Dermis microvascular lymphatic vessel endothelial cell (primary cell): ENCODE results near the gene IL4R. TPM values are rescaled to one million over a fixed set of nuclear protein-coding genes. Genes with fewer than 3 reads are reported as not detected.
"Not testable (repeated sequence)": the region's sequence is repeated elsewhere in the genome, so short reads cannot be mapped to it uniquely, and the experiment has no call there.

ENCODE experiments used
- DNase-seq, 2 donors: peaks; one replicate each; pipeline versions ENCODE4 v3.0.0 to v3.0.0-alpha.2; 2010; ENCODE audit warnings: low read depth in 2 of 2
- total RNA-seq: library from RNA; depleted of rRNA; stranded (reverse); fragments of >200 nt; gene quantifications from 2 replicates; pipeline ENCODE4 v1.2.1, GENCODE V29; 2014

IL4R gene
- total RNA-seq, 1 donor from 2014 or later: 14.5 TPM

DNA sequence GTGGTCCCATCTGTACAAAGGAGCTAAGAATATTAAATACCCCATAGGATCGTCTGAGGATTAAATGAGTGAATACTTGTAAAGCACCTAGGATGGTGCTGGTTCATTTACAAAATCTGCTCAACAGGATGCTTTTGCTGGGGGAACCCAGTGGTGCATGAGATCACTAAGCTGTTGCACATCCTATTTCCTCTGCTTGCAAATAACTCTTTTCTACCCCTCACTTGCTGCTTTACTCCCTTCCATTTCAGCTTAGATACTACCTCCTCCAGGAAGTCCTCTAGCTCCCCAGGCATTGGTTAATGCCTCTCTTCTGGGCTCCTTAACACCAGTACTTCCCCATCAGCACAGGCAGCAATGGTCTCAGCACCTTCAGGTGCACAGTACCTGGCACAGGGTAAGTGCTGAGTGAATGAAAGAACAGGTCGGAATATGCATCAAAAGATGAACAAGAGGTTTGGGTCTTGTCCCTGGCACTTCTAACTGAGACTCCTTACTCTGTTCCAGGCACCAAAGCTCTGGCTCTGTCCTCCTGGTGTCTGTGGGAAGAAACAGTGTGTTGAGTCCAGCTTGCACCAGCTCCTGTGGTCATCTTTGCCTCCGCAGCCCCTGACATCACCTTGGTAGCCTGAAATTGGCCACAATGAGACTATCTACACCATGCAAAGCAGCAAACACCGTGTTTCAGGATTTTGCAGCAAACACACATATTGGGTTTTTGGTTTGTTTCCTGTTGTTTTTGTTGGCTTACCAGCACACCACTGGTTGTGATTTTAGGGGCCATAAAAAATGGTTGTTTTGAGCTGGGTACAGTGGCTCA, 64.1 kb downstream of the IL4R start:
- DNase-seq: no peak

DNA sequence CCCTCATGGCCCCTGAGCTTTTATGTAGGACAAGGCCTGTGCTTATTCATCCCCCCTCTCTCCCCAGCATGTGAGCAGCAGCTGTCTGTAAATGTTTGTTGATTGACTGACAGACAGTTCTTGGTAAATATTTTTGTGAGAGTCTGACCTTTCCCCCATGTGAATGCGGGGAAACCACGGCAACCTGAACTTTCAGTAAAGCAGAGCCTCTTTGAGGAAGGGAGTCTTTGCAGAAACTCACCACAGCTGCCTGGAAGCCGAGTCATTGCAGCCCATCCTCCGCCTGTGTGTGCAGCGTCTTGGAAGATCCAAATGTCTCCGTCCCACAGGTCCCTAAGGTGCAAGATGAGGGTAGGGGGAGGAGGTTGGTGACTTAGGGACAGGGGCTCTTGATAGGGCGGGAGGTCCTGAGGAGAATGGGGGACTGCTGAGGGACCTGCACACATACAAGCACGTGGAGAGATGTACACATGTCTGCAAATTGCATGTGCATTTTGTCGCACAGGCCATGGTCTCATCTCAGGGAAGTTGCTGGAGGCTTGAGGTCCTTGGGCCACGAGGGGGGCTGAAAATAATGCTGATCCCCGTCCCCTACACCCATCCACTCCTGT, 65.2 kb downstream of the IL4R start:
- no peak for DNase-seq

DNA sequence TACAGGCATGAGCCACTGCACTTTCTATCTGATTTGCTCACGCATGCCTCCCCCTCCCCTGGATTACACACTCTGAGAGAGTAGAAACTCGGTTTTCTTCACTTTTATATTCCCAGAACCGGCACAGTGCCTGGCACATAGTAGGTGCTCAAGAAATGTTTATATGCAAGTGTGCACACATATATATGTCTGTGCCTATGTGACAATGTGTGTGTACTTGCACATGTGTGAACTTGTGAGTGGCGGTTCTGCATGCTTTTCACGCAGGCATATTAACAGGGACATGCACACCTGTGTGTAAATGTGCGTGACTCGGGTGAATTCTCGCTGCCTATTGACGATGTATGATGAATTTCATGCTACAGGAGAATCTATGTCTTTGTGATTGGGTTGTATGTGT, 66.1 kb downstream of the IL4R start:
- no peak for DNase-seq

DNA sequence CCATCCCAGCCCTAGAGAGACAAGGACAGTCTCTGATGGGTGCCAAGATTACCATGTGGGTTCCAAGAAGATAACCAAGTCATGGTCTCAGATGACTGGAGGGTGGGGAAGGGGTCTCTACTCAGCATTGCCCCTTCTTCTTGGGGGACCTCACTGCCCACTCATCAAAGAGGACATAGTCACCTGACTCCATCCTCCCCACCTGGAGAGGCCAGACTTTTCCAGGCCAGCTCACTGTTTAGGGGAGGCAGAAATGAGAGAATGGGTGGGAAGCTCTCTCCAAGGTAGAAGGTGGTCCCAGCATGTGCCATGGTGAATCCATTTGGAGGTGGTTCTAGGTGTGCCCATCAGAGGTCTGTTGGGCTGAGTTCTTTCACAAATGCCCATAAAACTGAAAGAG, 67.5 kb downstream of the IL4R start:
- no peak for DNase-seq

DNA sequence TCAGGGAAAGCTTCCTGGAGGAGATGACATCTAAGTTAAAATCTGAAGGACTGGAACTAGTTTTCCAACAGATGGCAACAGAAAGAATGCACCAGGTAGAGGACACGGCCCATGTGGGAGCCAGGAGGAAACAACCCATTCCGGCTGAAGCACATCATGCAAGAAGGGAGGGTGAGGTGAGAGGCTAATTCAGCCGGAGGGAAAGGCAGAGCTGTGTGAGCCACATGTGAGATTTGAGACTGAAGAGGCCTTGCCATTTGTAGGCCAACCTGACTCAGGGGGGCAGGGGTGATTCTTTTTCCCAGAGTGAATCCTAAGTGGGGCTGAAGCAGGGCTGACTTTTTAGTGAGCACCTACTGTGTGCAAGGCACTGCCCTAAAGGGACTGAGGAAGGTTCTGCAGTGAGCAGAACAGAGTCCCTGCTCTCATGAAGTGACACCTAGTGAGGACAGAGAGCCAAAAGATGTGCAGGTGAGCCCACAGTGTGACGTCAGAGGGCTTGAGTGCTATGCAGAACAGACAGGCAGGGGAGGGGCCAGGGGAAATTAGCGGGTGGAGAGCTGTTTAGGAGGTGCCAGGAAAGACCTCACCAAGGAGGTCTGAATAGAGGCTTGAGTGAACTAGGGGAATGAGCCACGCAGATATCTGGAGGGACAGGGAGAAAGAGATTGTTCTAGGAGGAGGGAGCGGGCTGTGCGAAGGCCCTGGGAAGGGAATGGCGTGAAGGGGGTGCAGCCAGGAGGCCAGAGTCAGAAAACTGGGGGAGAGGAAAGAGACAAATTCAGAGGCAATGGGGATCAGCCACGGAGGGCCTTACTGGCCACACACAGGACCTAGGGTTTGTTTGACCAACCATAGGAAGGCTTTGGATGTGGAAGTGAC, 68.4 kb downstream of the IL4R start:
- DNase-seq: no peak

DNA sequence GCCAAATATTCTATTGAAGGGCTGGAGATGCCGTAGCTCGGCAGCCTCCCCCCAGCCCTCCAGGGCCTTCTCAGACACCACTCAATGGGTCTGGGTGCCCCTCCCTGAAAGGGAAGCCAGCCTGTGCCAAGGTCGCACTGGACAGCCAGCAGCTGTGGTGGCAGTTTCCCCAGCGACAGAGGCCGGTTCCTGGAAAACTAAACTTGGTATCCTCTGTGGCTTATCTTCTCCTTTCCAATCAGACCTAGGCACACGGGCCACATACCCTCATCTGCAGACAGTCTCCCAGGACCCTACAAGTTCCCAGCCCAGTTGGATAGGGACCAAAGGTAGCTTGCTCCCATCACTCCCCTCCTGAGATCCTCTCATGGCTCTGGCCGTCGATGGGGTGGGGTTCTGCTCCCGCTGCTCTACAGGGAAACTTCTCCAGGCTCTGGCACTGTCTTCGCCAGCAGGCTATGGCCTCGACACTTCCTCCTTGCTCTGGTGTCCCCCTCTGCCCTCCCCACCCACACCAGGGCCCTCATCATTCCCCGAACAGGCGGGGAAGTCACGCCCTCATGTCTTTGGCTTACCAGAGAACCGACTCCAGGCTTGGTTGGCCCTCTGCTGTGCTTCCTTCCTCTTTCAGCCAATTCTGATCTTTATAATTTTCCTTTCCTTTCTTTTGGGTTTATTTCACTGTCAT, 69.9 kb downstream of the IL4R start:
- no peak for DNase-seq

DNA sequence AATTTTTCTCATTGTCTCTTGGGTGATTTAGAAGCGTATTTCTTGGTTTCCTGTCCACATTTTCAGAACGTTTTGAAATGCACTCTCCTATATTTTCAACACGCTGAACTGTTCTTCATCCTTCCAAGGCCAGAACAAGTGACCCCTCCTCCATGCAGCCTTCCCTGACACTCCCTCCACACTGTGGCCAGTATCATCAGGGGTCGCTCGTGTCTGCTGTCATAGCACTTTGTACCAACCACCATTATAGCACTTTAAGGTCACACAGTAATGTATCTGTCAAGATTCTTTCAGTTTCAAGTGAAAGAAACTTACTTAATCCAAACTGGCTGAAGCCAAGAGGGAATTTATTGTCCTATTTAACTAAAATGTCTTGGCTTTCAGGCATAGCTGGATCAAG, 70.7 kb downstream of the IL4R start:
- DNase-seq: no peak

DNA sequence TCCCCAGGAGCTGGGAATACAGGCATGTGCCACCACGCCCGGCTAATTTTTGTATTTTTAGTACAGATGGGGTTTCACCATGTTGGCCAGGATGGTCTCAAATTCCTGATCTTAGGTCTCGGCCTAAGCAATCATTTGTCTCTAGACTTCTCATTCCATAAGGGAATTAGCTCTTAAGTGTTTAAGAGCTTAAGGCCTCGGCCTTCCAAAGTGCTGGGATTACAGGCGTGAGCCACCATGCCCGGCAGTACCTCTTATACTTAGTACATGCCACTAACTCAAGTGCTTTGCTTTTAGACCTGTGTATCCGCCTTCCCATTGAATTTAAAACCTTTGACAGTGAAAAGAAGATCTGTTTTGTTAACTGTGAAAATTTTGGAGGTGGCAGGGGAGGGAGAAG, 71.6 kb downstream of the IL4R start:
- DNase-seq: no peak

DNA sequence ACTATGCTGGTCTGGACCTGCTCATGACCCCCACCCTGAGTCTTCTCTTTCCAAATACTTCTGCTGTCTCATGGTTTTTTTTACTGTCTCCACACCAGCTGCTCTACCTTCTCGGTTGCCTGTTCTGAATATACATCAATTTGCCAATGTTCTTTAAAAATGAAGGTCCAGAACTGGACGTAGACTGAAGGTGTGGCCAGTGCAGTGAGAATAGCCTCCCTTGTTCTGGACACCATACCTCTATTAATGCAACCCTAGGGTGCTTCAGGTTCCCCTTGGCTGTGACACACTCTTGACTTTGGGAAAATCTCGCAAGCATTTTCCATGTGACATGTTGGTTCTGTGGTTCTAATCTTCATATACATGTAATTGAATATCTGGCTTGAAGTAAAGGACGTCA, 72.9 kb downstream of the IL4R start:
- no peak for DNase-seq

DNA sequence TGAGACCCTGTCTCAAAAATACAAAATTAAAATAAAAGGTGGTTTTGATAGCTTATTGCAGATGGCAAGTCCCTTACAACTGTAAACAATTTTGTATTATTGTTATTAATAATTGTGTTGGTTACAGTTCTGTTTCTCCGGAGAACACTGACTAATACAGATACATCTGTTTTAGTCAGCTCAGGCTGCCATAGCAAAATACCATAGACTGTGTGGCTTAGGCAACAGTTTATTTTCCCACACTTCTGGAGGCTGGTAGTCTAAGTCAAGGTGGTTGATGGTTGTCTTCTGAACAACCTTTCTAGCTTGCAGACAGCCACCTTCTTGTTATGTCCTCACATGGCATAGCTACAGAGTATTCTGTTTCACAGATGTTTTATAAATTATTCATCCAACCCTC, 74.0 kb downstream of the IL4R start:
- no peak for DNase-seq

DNA sequence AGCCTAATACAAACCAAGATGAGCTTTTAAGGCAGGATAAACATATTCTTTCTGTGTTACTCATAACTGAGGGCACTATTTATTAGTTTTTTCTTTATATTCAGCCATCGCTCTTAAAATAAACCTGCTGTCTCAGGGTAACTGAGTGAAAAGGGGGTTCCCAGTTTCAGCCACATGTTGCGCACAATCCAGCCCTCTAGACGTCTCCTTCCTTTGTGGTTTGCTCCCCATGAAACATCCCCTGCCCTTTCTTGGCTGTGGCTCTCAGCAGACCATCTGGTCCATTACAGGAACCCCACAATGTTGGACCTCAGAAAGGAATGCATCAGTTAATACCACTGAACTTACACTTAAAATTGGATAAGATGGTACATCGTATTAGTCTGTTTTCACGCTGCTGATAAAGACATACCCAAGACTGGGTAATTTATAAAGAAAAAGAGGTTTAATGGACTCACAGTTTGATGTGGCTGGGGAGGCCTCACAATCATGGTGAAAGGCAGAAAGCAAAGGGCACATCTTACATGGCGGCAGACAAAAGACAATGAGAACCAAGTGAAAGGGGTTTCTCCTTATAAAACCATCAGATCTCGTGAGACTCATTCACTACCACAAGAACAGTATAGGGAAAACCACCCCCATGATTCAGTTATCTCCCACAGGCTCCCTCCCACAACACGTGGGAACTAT, 75.6 kb downstream of the IL4R start:
- no peak for DNase-seq

DNA sequence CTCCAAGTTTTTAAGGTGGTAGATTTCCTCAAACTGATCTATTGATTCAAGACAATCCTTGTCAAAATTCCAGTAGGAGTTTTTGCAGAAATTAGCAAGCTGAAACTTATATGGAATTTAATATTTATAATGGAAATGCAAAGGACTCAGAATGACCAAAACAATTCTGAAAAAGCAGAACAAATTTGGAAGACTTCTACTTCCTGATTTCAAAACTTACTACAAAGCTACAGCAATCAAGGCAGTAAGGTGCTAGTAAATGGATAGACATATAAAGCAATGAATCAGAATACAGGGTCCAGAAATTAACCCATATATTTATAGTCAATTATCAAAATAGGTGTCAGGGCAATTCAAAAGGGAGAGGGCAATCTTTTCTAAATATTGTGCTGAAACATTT, 76.4 kb downstream of the IL4R start:
- DNase-seq: no peak

DNA sequence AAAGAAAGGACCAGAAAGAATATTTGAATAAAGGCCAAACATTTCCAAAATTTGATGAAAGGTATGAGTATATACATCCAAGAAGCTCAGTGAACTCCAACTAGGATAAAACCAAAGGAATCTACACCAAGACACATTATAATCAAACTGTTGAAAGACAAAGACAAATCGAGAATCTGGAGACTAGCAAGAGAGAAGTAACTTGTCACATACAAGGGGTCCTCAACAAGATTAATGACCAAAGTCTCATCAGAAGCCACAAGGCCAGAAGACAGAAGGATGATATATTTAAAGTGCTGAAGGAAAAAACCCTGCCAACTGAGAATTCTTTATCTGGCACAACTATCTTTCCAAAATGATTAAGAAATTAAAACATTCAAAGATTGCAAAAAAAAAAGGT, 78.9 kb downstream of the IL4R start:
- DNase-seq: no peak

DNA sequence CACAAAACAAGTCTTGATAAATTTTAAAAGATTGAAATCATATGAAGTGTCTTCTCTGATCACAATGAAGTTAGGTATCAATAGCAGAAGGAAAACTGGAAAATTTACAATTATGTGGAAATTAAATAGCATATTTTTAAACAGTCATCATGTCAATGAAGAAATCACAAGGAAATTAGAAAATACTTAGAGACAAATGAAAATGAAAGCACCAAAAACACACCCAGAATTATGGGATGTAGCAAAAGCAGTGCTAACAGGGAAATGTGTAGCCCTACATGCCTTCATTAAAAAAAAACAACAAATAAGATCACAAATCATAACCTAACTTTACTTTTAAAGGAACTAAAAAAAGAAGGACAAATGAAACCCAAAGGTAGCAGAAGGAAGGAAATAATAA, 80.7 kb downstream of the IL4R start:
- DNase-seq: no peak

DNA sequence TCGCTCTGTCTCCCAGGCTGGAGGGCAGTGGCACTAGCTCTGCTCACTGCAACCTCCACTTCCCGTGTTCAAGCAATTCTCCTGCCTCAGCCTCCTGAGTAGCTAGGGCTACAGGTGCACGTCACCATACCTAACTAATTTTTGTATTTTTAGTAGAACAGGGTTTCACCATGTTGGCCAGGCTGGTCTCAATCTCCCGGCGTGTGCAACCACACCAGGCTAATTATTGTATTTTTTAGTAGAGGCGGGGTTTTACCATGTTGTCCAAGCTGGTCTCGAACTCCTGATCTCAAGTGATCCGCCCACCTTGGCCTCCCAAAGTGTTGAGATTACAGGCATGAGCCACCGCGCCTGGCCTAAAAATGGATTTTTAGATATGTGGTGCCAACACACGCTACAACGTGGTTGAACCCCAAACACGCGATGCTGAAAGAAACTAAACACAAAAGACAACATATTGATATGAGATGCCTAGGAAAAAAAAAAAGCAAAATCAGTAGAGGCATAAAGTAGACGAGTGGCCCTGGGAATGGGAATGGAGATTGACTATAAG, 84.6 kb downstream of the IL4R start:
- not testable (repeated sequence) for DNase-seq

DNA sequence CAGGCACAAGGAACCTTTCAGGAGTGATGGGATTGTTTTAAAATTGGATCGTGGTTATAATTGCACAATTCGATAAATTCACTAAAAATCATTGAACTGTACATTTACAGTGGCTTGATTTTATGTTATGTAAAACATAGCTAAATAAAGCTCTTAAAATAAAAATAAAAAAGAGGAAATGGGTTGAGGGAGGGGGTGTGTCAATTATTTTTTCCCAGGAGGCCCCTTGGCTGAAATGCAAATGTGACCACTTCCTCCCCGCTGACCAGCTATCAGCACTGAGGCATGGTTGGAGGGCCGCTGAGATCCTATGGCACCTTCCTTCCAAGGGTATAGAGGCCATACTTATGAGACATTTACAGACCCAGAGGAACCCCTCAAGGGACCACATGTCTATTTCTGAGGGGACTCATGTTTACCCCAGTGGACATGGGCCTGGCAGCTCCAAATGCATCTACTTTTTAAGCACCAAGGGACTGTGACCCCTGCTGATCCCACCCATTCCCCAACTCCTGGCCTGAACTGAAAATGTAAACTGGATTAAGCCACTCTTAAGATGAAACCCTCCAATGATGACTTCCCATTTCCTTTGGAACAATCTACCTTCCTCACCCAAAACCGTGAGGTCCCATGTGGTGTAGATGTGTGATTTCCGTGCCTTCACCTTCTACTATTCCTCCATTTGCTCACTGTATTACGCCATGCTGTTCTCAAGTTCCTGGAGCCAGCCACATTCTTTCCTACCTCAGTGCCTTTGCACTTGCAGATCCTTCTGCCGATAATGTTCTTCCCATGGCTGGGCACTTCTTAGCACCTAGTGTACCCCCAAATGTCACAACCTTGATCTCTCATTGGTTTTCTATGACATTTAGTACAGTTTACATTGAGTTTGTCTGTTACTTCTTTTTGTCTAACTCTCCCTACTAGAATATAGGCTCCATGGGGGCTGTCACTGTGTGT, 85.4 kb downstream of the IL4R start:
- no peak for DNase-seq

DNA sequence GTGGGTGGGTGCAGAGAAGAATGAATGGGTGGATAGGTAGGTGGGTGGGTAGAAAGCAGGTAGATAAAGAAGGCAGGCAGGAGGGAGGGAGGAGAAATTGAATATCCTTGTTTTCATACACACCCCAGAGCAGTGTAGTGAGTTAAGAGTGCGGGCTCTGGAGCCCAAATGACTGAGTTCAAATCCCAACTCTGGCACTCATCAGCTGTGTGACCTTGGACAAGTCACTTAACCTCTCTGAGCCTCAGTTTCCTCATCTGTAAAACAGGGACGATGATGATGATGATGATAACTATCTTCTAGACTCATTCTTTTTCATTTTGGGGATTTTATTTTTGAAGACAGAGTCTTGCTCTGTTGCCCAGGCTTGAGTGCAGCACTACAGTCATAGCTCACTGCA, 86.2 kb downstream of the IL4R start:
- no peak for DNase-seq

DNA sequence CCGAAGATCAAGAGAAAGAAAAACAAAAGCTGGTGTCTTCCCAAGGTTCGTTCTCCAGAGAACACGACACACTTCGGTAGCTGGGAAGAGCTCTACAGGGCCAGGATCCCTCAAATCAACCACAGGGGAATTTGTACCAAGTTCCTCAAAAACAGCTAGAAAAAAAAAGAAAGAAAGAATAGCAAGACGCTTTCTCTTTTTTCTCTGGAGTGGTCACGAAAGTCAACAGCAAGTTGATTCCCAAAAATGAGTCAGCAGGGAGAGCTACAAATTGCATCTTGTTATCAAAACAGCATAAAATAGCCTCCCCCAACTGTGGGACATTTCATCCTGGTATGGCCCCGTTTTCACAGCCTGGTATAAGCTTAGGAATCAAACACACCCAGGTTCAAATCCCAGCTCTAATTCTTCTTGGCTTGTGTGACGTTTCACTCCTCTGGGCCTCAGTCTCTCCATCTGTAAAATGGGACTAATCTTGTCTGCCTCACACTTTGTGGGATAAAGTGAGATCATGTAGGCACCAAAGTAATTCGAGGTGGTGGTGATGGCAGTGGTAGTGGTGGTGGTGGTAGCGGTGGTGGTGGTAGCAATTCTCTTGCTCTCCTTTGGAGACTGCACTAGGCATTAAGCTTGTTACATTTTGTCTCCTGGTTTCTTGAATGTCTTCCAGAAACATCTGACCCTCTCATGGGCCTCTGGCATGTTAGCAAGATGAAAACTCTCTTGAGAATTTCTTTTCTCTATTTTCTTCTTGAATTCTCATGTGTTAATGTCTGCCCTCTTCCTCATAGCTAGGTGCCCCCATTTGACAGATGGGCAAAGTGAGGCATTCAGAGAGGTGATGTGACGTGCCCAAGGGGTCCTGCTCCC, 87.2 kb downstream of the IL4R start:
- DNase-seq: no peak
